ENCODE data around the gene LIG3. TPM values are rescaled to one million over a fixed set of nuclear protein-coding genes. Genes with fewer than 3 reads are reported as not detected.

The LIG3 gene
- total RNA-seq, 2 experiments from 2014 or later: 42.8 to 46.1 TPM

DNA sequence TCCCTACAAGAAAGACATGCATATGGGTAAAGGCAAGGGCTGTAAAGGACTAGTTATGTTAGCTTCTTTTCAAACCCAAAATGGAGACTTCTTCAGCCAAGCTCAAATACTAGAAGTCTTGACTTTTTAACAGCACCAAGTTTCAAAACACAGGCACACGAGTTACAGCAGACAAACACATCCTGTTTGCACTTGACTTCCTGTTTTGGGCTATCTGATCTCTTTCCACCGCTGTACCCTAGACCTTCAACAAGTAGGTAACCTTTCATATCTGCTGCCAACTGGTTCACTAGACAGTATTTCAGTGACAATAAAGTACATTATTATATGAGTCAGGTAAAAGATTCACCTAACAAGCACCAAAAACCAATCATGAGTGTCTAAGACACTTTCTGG lies 70.9 kb downstream of the LIG3 start:
- H3K4me1 Mint-ChIP-seq: peaks cover 69% of the 10 kb centered on the region
- POLR2A ChIA-PET: interaction anchor here (0.6 to 1.5 kb wide), 3 partner anchors 12 to 35 kb away, joined by 3 to 7 read pairs (median 4); partner anchors contain the start of gene RFFL
- H3K4me3 Mint-ChIP-seq: peak overlapping the region; percentile 60
- peak overlapping the region; percentile 93 for H3K27ac Mint-ChIP-seq
- H3K27me3 Mint-ChIP-seq: no peaks in the 10 kb centered on the region
- H3K36me3 Mint-ChIP-seq (ENCODE audit: low read depth): peaks cover 40% of the 10 kb centered on the region
- CTCF ChIA-PET: interaction anchor here (0.7 to 1.8 kb wide), 5 partner anchors 9 to 31 kb away, joined by 3 to 10 read pairs (median 4); partner anchors contain the start of gene RFFL
- DNase-seq: peak; percentile 68
- H3K9me3 Mint-ChIP-seq: no peaks in the 10 kb centered on the region

DNA sequence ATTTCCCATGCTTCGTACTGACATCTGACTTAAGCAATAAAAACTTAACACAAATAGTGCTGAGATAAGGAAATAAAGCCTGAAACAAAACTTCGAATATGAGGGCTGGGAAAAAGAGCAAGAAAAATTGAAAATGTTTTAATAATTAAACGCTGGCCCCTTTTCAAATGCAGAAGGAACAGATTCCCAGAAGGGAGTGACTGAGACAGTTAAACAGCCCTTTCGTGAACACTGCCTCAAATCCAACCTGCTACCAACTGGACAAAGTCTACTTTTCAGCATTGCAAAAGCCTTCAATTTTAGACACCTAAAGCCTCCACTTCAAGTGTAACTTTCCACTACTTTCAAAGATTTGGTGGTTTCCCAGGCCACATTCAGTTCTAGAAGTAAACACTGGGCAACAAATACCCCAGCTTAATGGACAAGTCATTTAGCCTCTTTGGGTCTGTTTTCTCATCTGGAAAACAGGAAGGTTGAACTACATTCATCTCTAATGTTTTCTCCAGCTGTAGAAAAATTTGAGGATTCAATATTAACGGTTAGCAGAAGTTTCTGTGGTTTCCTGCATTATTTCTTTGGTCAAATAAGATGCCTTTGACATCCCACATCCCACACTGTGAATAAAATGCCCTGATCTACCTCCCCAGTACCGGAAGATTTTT lies 71.4 kb downstream of the LIG3 start:
- ChIA-PET CTCF (interaction anchor here (1.2 to 1.8 kb wide), 2 partner anchors 9 to 28 kb away, joined by 4 to 10 read pairs; no protein-coding TSS in a partner anchor), POLR2A (interaction anchor here (0.8 to 1.5 kb wide), 2 partner anchors 11 to 29 kb away, joined by 3 to 7 read pairs; partner anchors contain the start of gene RFFL)
- Mint-ChIP-seq H3K36me3 (ENCODE audit: low read depth) (peaks cover 42% of the 10 kb centered on the region), H3K4me1 (peaks cover 66% of the 10 kb centered on the region), H3K27me3 (no peaks in the 10 kb centered on the region), H3K9me3 (no peaks in the 10 kb centered on the region), H3K4me3 (peak overlapping the region; percentile 60), H3K27ac (peak overlapping the region; percentile 93)
- no peak for DNase-seq

DNA sequence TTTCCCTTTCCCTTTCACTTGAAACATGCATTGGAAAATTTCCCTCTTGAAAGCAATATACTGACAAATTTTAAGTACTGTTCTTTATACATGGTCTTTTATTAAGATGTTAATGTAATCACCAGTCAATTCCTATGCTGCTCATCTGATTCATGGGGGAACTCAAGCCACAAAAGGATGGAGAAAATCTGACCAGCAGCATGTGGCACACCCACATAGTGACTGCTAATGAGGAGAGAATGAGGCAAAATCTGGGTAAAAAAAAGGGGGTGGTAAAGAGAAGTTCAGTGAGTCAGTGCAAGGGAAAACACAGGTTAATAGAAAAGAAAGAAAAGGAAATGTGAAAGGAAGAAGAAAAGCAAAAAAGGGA lies 71.9 kb downstream of the LIG3 start:
- no peaks in the 10 kb centered on the region for H3K27me3 Mint-ChIP-seq
- H3K36me3 Mint-ChIP-seq (ENCODE audit: low read depth): peaks cover 39% of the 10 kb centered on the region
- H3K4me1 Mint-ChIP-seq: peaks cover 61% of the 10 kb centered on the region
- CTCF ChIA-PET: interaction anchor here (1.2 to 2.2 kb wide), 3 partner anchors 8 to 29 kb away, joined by 4 to 15 read pairs (median 10); partner anchors contain the start of gene RFFL
- no peak for DNase-seq
- peak overlapping the region; percentile 93 for H3K27ac Mint-ChIP-seq
- no peaks in the 10 kb centered on the region for H3K9me3 Mint-ChIP-seq
- POLR2A ChIA-PET: interaction anchor here (1.5 kb wide), 1 partner anchor 11 kb away, joined by 7 read pairs; the partner anchor contains the start of gene RFFL
- peak overlapping the region; percentile 60 for H3K4me3 Mint-ChIP-seq

DNA sequence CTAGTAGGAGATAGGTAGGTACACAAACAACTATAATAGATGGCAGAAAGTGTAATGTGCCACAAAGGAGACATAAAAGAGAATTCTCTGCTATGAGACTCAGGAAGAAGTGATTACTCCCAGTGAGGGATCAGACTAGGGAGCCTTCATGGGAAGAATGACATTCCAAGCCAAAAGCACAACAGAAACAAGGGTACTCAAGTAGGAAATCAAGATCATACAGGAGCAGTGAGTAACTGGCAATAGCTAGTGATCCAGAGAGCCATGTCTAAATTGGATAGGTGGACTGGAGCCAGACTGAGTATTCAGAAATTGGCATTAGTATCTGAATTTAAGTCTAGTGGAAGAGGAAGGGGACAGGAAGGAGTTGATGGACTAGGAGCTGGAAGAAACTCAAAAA lies 72.5 kb downstream of the LIG3 start:
- Mint-ChIP-seq H3K36me3 (ENCODE audit: low read depth) (peaks cover 44% of the 10 kb centered on the region), H3K9me3 (no peaks in the 10 kb centered on the region), H3K27ac (peak overlapping the region; percentile 93), H3K4me3 (no peak overlapping the region), H3K4me1 (peaks cover 65% of the 10 kb centered on the region), H3K27me3 (no peaks in the 10 kb centered on the region)
- ChIA-PET CTCF (interaction anchor here (1.1 to 2.2 kb wide), 5 partner anchors 11 to 44 kb away, joined by 3 to 15 read pairs (median 4); partner anchors contain the start of gene RFFL), POLR2A (no interaction called here)
- DNase-seq: no peak

DNA sequence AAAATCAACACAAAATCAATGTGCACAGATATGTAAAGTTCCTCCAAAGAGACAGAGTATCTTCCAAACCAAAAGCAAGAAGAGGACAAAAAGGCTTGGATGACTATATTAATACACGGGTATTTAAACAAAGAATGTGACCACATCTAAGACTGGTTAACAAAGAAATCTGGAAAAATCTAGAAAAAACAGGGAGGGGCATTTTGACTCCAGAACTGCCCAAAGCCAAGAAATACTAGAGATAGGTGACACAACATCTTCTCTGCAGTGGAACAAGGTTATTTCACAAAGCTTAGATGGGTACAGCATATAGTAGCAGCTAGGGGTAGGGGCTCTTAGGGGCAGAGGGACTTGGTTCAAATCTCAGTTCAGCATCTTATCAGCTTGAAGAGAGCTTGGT lies 72.9 kb downstream of the LIG3 start:
- Mint-ChIP-seq H3K27me3 (no peaks in the 10 kb centered on the region), H3K27ac (peak overlapping the region; percentile 33), H3K4me3 (no peak overlapping the region), H3K4me1 (peaks cover 67% of the 10 kb centered on the region), H3K36me3 (ENCODE audit: low read depth) (peaks cover 46% of the 10 kb centered on the region), H3K9me3 (no peaks in the 10 kb centered on the region)
- CTCF ChIA-PET: interaction anchor here (1.1 to 2.2 kb wide), 5 partner anchors 10 to 44 kb away, joined by 3 to 15 read pairs (median 4); partner anchors contain the start of gene RFFL
- no peak for DNase-seq
- POLR2A ChIA-PET: no interaction called here

DNA sequence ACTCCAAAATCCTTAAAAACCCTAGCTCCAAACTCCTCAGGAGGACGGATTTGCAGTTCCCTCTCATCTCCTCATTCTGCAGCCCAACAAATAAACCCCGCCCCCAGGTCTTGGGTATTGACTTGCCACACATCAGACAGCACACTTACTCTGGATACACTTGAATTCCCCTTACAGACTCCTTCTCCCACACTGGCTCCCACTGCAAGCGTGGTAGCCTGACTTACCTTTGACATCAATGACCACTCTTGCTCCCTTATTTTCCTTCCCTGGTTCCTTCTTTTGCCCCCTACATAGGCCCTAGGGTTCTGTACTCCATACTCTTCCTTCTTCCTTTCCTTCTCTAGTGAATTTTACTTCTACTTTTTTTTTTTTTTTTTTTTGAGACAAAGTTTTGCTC lies 75.7 kb downstream of the LIG3 start:
- no peak for DNase-seq
- Mint-ChIP-seq H3K4me3 (no peak overlapping the region), H3K36me3 (ENCODE audit: low read depth) (peaks cover 54% of the 10 kb centered on the region), H3K27ac (peak overlapping the region; percentile 57), H3K27me3 (no peaks in the 10 kb centered on the region), H3K4me1 (peaks cover 52% of the 10 kb centered on the region), H3K9me3 (no peaks in the 10 kb centered on the region)
- ChIA-PET CTCF (interaction anchor here (1.0 kb wide), 1 partner anchor 70 kb away, joined by 3 read pairs; no protein-coding TSS in a partner anchor), POLR2A (no interaction called here)

DNA sequence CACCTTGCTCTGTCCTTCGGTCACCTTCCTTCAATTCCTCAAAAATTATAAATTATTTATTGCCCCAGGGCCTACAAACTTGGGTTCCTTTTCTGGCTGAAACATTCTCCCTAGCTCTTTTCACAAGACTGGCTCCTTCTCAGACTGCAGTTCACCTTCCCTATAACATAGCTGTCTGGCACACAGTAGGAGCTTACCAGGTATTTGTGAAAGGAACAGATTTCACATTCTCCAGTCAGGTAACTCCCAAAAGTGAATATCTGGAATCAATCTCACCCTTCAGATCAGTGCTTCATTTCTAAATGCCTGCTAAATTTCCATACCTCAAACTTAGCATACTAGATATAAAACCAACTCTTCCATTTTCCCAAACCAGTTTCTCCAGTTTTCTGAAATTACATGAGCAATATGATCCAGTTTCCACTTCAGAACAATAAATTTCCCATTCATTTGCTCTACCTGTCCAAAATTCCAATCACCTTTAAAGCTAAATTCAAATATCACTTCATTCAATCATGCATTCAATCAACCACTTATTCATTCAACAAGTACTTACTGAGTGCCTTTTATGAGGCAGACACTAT lies 77.1 kb downstream of the LIG3 start:
- Mint-ChIP-seq H3K36me3 (ENCODE audit: low read depth) (peaks cover 59% of the 10 kb centered on the region), H3K4me3 (no peak overlapping the region), H3K27ac (no peak overlapping the region), H3K4me1 (peaks cover 43% of the 10 kb centered on the region), H3K9me3 (no peaks in the 10 kb centered on the region), H3K27me3 (no peaks in the 10 kb centered on the region)
- ChIA-PET CTCF (interaction anchor here (1.0 kb wide), 1 partner anchor 71 kb away, joined by 3 read pairs; no protein-coding TSS in a partner anchor), POLR2A (no interaction called here)
- no peak for DNase-seq

Other genes with a start within 250 kb of the LIG3 start
- 1 to 10 TPM; 1.7 to 2.0 TPM for gene CCT6B, start 19.1 kb upstream of the LIG3 start, total RNA-seq
- 10 to 100 TPM; 24.4 to 25.0 TPM for gene ZNF830, start 19.0 kb upstream of the LIG3 start, total RNA-seq
- gene RFFL, start 83.2 kb downstream of the LIG3 start, total RNA-seq: 10 to 100 TPM; 36.0 to 40.1 TPM
- gene RAD51D, start 139.3 kb downstream of the LIG3 start, total RNA-seq: 10 to 100 TPM; 26.7 to 41.6 TPM
- not detected for gene FNDC8, start 141.1 kb downstream of the LIG3 start, total RNA-seq
- gene NLE1, start 161.8 kb downstream of the LIG3 start, total RNA-seq: 10 to 100 TPM; 15.7 to 19.7 TPM
- under 1 TPM; 0.10 TPM for gene UNC45B, start 167.3 kb downstream of the LIG3 start, total RNA-seq
- gene SLC35G3, start 213.9 kb downstream of the LIG3 start, total RNA-seq: not detected

Measured in activated CD4-positive, alpha-beta T cell treated with anti-CD3 and anti-CD28 coated beads, Interleukin-2, amount 10 ng/mL, durations not matched to agents 7 days and 5 days (primary cell).